CD1c-positive myeloid dendritic cell (primary cell): ENCODE results near the gene SLC4A8.
"Not testable (repeated sequence)": the region's sequence is repeated elsewhere in the genome, so short reads cannot be mapped to it uniquely, and the experiment has no call there.

Experiments used
- DNase-seq: peaks from one replicate; pipeline ENCODE4 v3.0.0-alpha.2; 2016; ENCODE audit errors: extremely low spot score

SLC4A8 gene

GRCh38 chr12:51429700-51430099 is 5.1 kb downstream of the SLC4A8 start:
- DNase-seq: no peak

- no peak for DNase-seq
These were observed 5.7 kb downstream of the SLC4A8 start for GRCh38 chr12:51430196-51430895.

- no peak for DNase-seq
These were observed 8.3 kb downstream of the SLC4A8 start for GRCh38 chr12:51432921-51433320.

GRCh38 chr12:51434305-51434704 is 9.7 kb downstream of the SLC4A8 start:
- DNase-seq: no peak

GRCh38 chr12:51437431-51437830 is 12.8 kb downstream of the SLC4A8 start:
- DNase-seq: no peak

GRCh38 chr12:51439330-51439729 is 14.7 kb downstream of the SLC4A8 start:
- DNase-seq: no peak

- peak; percentile 11 for DNase-seq
These were observed 17.0 kb downstream of the SLC4A8 start for GRCh38 chr12:51441583-51441982.

- DNase-seq: no peak
These were observed 17.7 kb downstream of the SLC4A8 start for GRCh38 chr12:51442324-51442723.

GRCh38 chr12:51443573-51443972 is 18.9 kb downstream of the SLC4A8 start:
- no peak for DNase-seq

GRCh38 chr12:51448618-51449256 is 24.1 kb downstream of the SLC4A8 start:
- peak; percentile 23 for DNase-seq

- DNase-seq: no peak
These were observed 25.1 kb downstream of the SLC4A8 start for GRCh38 chr12:51449580-51450246.

GRCh38 chr12:51450333-51450732 is 25.7 kb downstream of the SLC4A8 start:
- no peak for DNase-seq

GRCh38 chr12:51450806-51451205 is 26.2 kb downstream of the SLC4A8 start:
- DNase-seq: no peak

- DNase-seq: not testable (repeated sequence)
These were observed 29.4 kb downstream of the SLC4A8 start for GRCh38 chr12:51454016-51454415.

- not testable (repeated sequence) for DNase-seq
These were observed 30.4 kb downstream of the SLC4A8 start for GRCh38 chr12:51455050-51455449.

- DNase-seq: no peak
These were observed 34.0 kb downstream of the SLC4A8 start for GRCh38 chr12:51458635-51459034.

- no peak for DNase-seq
These were observed 35.9 kb downstream of the SLC4A8 start for GRCh38 chr12:51460519-51460918.

GRCh38 chr12:51465491-51465890 is 40.9 kb downstream of the SLC4A8 start:
- DNase-seq: peak; percentile 7

- DNase-seq: no peak
These were observed 45.5 kb downstream of the SLC4A8 start for GRCh38 chr12:51470116-51470515.

- DNase-seq: no peak
These were observed 46.7 kb downstream of the SLC4A8 start for GRCh38 chr12:51471111-51471864.

GRCh38 chr12:51472984-51473383 is 48.4 kb downstream of the SLC4A8 start:
- no peak for DNase-seq

GRCh38 chr12:51473947-51474346 is 49.3 kb downstream of the SLC4A8 start:
- DNase-seq: no peak
